HG03280 (cell line): ENCODE data around the gene GRB10.

Source experiments
- ATAC-seq: cut with Tn5 transposase; IDR thresholded peaks from one replicate; pipeline ENCODE4 v1.9.1; 2021; ENCODE audit warnings: mild to moderate bottlenecking, moderate library complexity; ENCODE audit not compliant: unreplicated experiment

The GRB10 gene

DNA sequence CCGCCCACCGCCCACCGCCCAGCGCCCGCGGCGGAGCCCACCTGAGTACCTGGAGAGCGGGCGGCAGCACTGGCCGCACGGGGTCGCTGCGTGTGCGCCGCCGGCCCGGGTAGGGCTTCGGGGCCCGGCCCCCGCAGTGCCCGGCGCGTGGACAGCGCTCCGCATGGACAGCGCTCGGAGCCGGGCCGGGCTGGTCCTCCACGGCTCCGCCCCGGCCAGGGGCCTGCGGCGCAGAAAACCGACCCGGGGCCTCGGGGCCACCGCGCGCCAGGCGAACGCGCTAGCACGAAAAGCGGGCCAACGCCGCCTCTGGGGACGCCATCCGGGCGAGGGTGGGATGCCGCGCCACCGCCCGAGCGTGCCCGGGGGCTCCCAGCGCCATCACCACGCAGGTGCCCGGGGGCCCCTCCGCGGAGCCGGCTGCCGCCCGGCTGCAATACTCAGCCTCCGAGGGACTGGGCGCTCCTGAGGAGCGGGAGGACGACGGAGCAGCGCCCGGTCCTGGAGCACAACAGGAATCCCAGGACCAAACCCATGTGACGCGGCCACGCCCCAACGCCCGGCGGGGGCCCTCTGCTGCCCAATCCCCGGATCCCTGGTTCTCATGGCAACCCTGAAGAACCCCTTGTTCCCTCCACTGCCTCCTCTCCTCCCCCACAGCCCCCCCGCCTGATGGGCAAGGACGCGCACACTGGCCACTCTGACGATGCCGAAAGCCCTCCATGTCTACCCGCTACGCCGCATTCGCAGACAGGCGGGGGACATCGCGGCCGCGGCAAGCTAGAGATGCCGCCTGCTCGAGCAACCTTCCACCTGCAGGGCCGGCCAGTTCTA is at the start of gene GRB10:
Gene GRB10 (minus strand): TSS at position 522 of the 834 bp plus-strand sequence. CDS start 50,574 bp downstream, outside the sequence.
- ATAC-seq: no peak

DNA sequence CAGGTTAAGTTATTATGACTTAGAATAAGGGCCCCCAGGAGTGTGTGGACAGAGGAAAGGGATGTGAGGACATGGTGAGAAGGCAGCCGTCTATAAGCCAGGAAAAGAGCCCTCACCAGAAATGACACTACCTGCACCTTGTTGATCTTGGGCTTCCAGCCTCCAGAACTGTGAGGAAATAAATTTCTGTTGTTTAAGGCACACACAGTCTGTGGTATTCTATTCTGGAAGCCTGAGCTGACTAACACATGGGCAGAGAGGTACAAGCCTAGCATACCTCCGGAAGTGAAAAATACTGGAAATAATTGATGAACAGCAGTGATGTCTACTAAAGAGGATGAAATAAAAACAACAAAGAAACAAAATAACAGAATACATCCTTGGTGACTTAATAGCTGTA is 46.1 kb upstream of the GRB10 start:
- no peak for ATAC-seq

DNA sequence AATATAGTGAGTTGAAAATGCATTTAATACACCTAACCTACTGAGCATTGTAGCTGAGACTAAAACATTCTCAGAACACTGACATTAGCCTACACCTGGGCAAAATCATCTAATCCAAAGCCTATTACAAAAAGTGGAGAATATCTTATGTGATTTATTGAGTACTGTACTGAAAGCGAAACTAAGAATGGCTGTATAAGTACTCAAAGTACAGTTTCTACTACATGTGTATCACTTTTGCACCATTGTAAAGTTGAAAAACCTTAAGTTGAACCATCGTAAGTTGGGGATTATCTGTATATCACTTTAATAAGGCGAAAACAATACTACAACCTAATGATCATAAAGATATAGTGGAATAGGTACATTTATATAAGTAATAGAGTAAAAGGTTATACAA is 45.4 kb upstream of the GRB10 start:
- no peak for ATAC-seq

DNA sequence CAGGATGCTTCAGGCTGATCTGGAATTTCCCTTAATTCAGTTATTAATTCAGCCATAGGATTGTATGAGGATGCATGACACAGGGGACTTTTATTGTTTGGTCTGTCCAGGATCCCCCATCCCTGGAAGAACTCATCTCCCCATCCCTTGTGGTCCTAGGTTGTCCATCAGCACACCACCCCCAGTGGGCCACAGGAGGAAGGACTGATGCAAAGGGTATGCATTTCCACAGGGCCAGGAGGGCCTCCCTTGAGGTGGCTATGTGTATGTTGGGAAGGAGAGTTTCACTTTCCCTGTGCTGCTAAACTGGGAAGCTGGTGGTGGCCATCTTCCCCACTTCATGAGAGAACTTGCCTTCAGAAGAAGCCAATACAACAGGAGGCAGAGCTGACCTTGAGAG is 44.6 kb upstream of the GRB10 start:
- ATAC-seq: no peak

DNA sequence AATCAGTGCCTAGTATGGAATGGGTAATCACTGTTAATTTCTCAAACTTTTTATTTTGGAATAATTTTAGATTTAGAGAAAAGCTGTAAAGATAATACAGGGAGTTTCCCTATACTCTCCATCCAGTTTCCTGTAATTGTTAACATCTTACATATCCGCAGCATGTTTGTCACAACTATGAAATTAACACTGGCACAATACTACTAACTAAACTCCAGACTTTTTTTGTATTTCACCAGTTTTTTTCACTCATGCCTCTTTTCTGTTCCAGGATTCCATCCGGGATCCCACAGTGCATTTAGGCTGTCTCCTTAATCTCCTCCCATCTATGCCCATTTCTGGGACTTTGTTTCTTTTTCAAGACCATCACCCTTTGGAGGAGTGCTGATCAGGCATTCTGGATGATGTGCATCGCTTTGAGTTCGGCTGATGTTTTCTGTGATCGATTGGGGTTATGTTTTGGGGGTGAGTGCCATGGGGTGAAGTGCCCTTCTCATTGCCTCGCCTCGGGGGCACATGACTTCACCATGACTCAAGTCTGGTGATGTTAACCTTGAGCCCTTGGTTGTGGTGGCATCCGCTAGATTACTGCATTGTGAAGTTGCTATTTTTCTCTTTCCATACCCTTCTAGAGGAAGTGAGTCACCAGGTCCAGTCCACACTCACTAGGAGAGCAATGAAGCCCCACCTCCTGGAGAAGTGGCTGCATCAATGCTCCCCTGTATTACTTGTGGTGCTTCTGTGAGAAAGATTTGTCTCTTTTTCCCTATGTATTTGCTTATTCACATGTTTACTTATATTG is 43.9 kb upstream of the GRB10 start:
- ATAC-seq: no peak

DNA sequence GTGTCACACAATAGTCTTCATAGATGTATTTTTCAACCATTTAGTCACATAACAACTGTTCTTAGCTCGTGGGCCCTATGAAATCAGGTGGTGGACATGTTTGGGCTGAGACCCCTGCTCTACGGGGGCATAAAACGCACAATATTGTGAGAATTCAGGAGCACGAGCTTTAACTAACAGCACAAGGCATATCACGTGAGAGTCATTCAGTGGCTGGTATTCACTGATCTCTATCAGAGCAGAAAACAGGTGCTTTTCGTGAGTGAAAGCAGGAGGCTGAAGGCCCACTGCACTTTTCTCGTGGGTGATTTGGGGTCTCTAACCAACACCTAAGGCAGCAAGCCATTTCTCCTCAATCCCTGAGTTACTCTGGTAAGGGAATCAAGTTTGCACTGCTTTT is 42.8 kb upstream of the GRB10 start:
- no peak for ATAC-seq

DNA sequence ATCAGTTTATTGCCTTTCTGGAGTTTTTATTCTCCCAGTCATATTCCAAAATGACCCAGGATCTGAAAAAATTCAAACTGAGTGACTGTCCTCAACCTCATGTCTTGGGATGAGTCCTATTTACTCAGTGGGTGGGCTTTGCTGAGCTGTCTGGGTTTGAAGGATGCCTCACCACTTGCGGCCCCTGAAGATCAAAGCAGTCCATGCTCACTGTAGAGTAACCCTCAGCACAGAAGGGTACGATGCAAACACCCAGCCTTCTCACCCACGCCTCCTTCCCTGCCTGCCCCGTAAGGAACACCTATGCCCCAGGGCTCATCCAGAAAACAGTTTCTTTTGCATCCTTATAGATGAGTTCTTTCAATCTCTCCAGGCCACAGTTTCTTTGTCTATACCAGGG is 42.2 kb upstream of the GRB10 start:
- ATAC-seq: no peak

DNA sequence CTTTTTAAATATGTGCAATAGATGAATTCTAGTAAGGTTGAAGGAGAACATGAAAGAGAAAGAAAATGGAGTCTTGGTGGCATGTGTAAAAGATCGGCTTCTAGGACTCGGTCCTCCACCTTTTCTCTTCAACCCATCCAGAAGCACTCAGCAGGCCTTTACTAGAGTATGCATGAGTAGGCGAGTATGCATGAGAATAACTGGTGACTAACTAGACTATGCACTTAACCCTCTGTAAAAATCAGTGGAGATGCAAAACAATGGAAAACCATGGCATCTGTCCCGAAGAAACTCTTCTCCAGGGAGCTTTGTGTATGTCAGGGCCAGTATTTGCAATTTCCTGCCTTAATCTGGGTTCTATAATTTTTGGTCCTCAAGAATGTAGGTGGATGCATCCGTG is 40.0 kb upstream of the GRB10 start:
- ATAC-seq: no peak

DNA sequence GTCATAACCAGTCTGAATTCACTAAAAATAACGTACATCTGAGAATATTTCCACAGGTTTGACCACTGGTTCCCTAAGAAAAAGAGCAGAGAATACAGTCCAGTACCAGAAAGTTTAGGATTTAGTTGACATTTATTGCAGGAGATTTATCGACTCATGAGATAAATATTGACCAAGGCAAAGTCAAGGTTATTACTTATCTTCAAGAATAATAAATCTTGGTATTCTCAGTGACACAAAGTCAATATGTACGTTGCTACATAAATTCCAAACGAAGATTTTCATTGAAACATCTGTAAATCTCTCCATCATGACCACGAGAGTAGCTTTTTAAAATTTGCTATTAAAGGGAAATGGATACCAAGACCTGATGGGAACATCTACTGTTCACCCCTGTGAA is 39.4 kb upstream of the GRB10 start:
- ATAC-seq: no peak

DNA sequence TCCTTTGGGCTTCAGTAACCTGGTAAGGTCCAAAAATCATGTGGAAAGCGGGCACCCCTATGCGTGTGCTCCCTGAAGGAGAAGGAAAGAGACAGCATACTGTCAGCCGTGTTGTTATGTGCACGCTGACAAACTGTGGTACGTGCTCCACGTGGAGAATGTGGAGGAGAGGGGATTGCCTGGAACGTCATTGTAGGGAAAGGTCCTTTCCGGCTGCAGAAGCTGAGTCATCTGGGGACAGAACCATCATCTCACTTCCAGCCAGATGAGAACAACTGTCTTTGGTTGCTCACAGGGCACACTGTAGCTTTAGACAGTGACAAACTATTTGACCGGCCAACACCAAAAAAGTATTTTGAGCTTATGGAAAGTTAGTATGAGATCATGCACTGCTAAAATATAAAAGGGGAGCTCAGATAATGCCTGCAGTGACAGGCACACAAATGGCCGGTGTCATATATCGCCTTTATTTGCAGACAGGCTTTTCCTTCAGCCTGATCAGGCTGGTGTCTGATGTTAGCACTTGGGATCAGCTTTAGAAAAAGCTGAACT is 38.8 kb upstream of the GRB10 start:
- ATAC-seq: no peak

DNA sequence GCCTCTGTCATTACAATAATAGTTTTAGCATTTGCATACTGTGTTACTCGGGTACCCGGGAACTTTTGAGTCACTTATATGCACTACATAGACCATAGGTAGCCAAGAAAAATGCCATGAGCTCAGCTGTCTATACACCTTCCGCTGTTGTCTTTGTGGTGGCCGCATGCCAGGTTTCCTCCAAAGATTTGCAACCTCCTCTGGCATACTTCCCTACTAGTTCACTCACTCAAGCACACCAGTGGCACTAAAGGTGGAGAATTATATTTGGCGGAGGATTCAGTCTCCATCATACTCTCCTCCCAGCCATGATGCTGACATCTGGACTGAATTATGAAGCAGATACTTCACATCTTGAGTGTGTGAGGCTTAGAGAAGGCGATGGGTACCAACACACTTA is 35.6 kb upstream of the GRB10 start:
- no peak for ATAC-seq

DNA sequence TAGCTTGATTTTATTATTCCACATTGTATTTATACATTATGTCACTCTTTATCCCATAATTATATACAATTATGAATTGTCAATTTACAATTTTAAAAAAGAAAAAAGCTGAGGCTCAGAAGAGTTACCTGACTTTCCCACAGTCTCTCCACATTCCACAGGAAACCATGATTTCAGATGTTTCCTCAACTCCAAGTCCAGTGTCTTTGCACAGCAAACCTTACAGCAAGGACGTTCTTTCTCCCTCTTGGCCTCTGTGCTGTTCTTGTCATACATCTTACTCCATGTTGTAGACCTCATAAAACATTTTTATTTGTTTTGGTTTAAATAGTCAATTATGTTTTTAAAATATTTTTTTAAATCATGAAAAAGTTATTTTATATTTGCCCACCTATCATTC is 34.9 kb upstream of the GRB10 start:
- no peak for ATAC-seq

DNA sequence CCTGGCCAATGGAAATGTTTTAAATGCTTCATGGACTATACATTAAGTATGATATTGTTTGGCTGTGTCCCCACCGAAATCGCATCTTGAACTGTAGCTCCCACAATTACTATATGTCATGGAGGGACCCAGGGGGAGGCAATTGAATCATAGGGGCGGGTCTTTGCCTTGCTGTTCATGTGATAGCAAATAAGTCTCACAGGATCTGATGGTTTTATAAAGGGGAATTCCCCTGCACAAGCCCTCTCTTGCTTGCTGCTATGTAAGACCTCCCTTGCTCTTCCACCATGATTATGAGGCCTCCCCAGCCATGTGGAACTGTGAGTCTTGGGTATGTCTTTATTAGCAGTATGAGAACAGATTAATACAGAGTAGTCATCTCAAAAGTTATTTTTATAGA is 32.4 kb upstream of the GRB10 start:
- no peak for ATAC-seq

DNA sequence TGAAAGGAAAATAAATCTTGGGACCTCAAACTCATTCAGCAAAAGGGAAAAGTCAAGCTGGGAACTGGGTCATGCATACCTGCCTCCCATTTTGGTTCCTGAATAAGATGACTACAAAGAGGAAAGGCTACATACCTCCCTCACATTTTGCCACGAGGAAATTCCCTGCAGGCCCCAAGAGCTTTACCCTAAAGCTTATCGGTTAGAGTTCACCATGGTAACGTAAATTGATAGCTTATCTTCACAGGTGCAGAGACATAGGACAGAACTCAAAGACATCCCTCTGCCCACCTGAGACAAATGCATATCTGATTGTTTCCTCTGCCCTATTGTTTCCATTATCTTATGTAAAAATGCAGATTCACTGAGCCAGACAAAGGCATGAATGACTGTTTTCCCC is 31.5 kb upstream of the GRB10 start:
- no peak for ATAC-seq

DNA sequence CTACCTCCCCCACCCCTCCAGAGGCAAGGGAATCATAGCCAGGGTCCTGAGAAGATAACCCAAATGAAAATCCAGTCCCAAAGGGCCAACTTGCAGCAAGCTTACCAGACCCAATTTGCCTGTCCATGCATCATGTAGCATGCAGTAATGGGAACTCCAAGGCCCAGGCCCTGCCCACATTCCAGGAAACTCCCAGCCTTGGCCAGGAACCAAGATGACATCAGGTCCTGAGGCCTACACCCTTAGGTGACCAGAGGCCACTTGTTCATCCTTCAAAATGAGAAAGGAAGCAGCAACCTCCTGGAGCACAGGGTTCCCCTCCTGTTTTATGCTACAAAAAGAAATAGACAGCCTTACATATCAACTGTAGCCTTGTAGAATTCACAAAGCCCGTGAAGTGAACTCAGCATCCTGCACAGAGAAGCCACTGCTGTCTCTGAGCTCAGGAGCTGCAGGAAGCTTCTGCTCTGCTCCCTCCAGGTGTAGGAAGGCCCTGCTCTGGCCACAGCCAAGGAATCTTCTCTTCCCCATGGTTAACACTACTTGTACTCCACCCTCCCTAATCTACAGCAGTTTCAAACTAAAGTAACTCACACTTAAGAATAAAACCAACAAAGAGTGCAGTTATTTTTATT is 30.3 kb upstream of the GRB10 start:
- ATAC-seq: no peak

DNA sequence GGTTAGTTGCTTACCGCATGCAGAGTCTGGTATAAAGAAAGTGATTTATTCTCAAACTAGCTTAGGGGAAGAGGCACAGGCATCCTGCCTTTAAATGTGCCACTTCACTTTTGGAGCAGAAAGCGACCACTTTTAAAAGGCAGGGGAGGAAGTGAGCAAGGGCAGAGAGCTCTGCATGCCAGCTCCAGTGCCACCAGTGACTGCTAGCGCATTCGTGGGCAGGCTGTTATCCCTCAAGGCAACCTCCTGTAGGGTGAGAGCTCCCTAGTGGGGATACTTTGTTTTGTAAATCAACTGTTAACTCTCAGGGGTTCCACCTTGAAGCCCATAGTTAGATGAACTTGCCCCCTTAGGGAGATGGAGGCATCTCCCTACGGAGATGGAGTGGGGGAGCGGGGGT is 29.4 kb upstream of the GRB10 start:
- ATAC-seq: no peak

DNA sequence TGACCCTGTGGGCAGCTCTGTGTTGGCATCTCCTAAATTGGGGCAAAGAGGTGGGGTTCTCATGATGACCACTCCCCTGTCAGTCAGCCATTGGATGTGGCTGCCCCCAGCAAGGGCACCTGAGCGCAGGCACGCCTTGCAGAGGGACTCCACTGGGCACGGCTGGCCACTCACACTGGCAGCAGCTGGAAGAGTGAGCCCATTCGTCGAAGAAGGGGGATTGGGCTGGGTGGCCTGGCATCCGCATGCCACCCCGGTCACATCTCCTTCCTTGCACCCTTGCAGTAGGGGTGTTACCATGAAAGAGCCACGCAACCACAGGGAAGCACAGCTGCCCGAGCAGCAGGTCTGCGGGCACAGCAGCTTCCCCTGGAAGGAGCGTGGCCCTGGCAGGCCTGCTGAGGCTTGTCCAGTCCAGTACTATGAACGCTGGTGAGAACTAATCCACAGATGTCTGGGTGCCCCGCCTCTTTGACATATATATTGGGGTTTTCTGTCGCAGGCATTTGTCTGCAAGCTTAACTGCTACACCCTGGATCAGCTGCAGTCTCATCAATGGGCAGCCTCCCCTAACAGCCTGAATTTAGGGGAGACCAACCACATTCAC is 25.7 kb upstream of the GRB10 start:
- ATAC-seq: no peak

DNA sequence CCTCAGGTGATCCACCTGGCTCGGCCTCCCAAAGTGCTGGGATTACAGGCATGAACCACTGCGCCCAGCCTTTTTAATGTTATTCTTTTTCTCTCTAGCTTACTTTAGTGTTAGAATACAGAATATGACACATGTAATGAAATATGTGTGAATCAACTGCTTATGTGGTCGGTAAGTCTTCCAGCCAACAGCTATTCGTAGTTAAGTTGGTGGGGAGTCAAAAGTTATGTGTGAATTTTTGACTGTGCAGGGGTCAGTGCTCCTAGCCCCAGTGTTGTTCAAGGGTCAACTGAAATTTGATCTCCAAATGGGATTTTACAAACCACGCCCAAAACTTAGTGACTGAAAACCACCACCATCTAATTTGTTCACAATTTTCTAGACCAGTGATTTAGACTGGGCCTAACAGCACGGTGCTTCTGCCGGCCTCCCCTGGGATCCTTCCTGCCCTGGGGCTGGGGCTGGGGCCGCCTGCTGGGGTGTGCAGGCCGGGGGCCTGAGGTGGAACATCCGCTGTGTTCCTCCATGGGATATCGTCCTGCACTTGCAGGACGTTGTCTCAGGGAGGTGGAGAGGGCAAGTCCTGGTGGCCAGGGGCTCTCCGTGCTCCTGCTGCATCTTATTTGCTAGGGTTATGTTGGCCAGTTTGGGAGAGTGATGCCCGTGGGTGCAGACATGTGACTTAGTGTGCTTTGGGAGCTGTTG is 24.5 kb upstream of the GRB10 start:
- no peak for ATAC-seq

DNA sequence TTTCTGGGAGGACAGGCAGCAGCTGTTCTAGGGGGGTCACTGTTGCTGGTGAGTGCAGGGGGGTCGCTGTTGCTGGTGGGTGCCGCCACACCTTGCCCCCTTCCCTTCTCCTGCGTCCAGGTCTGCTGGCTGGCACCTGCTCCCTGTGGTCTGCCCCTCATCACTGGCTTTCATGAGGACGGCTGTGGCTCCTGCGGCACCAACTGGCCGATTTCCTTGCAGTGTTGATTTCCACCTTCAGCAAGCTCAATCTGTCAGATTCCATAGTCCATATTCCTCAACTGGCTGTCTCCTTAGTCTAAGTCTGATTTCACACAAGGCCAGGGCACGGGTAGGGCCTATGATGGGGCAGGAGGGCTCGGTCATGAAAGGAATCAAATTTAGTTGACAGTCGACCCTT is 23.4 kb upstream of the GRB10 start:
- no peak for ATAC-seq

DNA sequence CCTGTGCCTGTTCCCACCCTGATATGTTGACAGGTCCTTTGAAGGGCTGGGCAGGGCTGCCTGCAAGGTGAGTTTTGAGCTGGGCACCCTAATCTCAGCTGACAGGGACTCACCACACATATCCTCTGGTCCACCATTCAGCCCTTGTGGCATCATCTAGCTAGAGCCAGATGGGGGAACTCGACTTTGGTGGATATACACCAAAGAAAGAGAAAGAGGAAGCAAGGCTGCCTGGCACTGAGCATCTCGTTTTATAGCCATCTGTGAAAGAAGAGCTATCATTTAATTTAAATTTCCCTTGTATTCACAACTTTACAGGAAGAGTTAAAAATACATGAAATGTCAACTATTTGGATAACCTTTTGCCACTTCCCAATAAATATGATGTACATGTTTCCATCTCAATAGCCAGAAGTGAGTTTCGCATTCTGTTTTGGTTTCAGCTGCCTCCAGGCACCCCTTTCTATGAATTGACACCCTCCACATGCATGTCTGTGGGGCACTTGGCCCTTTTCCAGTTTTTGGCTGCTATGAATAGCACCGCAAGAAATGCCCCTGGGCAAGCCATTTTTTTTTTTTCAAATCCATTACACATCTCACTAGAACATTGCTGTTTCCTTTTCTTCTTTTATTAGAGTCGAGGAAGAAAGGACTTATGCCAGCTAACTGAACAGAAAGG is 22.9 kb upstream of the GRB10 start:
- ATAC-seq: no peak
